HEK293T (cell line): ENCODE results near the gene NMUR1.

Experiments used
- CTBP1 ChIP-seq: fragments of 450-650 bp; IDR thresholded peaks from 2 replicates; pipeline ENCODE4 v1.6.1; 2016; ENCODE audit warnings: borderline replicate concordance
- ELF4 ChIP-seq: fragments of 450-650 bp; IDR thresholded peaks from 2 replicates; pipeline ENCODE4 v1.6.1; 2017; ENCODE audit warnings: antibody characterized with exemption
- FOXM1 ChIP-seq: fragments of 450-650 bp; IDR thresholded peaks from 2 replicates; pipeline ENCODE4 v1.6.1; 2017; ENCODE audit warnings: mild to moderate bottlenecking, borderline replicate concordance
- HDGF ChIP-seq: fragments of 450-650 bp; IDR thresholded peaks from 2 replicates; pipeline ENCODE4 v1.6.1; 2017; ENCODE audit warnings: antibody characterized with exemption, borderline replicate concordance
- NFRKB ChIP-seq: fragments of 450-650 bp; IDR thresholded peaks from 2 replicates; pipeline ENCODE4 v1.6.1; 2016; ENCODE audit warnings: mild to moderate bottlenecking, moderate library complexity
- SP1 ChIP-seq: fragments of 450-650 bp; IDR thresholded peaks from 2 replicates; pipeline ENCODE4 v1.6.1; 2017
- SUZ12 ChIP-seq: fragments of 450-650 bp; IDR thresholded peaks from 2 replicates; pipeline ENCODE4 v1.6.1; 2016; ENCODE audit warnings: mild to moderate bottlenecking
- ZNF384 ChIP-seq: fragments of 450-650 bp; IDR thresholded peaks from 2 replicates; pipeline ENCODE4 v1.6.1; 2016

- no peak for TF ChIP-seq HDGF
- TF ChIP-seq FOXM1 = no peak
- TF ChIP-seq ZNF384 = no peak
- TF ChIP-seq SUZ12 = no peak
- TF ChIP-seq CTBP1 = no peak
- no peak for TF ChIP-seq SP1
- no peak for TF ChIP-seq NFRKB
- TF ChIP-seq ELF4 = no peak
These were observed 45.5 kb upstream of the NMUR1 start for GRCh38 chr2:231575612-231576256.
